ENCODE results near the gene MAGI1. TPM values are rescaled to one million over a fixed set of nuclear protein-coding genes. Genes with fewer than 3 reads are reported as not detected.
"Not testable (repeated sequence)": the region's sequence is repeated elsewhere in the genome, so short reads cannot be mapped to it uniquely, and the experiment has no call there.

Gene MAGI1
- total RNA-seq, 1 donor from 2014 or later = 5.0 TPM

DNA sequence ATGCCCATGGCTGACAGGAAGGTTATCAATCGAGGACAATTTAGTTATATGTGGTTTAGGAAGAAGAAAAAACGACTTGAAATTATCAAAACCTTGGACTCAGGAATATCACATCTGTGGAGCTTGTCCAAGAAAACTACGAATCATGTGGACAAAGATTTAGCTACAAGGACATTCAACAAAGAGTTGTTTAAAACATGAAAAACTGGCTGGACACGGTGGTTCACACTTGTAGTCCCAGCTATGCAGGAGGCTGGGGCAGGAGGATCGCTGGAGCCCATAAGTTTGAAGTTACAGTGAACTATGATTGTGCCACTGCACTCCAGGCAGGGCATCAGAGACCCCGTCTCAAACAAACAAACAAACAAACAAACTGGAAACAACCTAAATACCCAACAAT is 142.4 kb downstream of the MAGI1 start:
- H3K27me3 ChIP-seq (ENCODE audit: control insufficient read depth, insufficient read depth, low read length) = no peaks in the 10 kb centered on the region
- no peak for DNase-seq (ENCODE audit: low read depth)
- no peak overlapping the region for H3K4me3 ChIP-seq (ENCODE audit: low read depth, low read length)
- FAIRE-seq = no peak
- TF ChIP-seq, protein P1, sequence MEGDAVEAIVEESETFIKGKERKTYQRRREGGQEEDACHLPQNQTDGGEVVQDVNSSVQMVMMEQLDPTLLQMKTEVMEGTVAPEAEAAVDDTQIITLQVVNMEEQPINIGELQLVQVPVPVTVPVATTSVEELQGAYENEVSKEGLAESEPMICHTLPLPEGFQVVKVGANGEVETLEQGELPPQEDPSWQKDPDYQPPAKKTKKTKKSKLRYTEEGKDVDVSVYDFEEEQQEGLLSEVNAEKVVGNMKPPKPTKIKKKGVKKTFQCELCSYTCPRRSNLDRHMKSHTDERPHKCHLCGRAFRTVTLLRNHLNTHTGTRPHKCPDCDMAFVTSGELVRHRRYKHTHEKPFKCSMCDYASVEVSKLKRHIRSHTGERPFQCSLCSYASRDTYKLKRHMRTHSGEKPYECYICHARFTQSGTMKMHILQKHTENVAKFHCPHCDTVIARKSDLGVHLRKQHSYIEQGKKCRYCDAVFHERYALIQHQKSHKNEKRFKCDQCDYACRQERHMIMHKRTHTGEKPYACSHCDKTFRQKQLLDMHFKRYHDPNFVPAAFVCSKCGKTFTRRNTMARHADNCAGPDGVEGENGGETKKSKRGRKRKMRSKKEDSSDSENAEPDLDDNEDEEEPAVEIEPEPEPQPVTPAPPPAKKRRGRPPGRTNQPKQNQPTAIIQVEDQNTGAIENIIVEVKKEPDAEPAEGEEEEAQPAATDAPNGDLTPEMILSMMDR (IDR thresholded peaks at IDR 0.05; ENCODE audit: insufficient read depth, low read length, severe bottlenecking) = no peak
- no peaks in the 10 kb centered on the region for H3K36me3 ChIP-seq (ENCODE audit: control insufficient read depth, insufficient read depth, low read length)

- TF ChIP-seq, protein P1 (IDR thresholded peaks at IDR 0.05; ENCODE audit: insufficient read depth, low read length, severe bottlenecking) = no peak
- H3K27me3 ChIP-seq (ENCODE audit: control insufficient read depth, insufficient read depth, low read length) = no peaks in the 10 kb centered on the region
- FAIRE-seq (peak; percentile 50), DNase-seq (ENCODE audit: low read depth) (peak; percentile 77)
- no peaks in the 10 kb centered on the region for H3K36me3 ChIP-seq (ENCODE audit: control insufficient read depth, insufficient read depth, low read length)
- no peak overlapping the region for H3K4me3 ChIP-seq (ENCODE audit: low read depth, low read length)
Measured at GRCh38 chr3:65894679-65895453, 143.9 kb downstream of the MAGI1 start.

- no peak for FAIRE-seq
- TF ChIP-seq, protein P1 (IDR thresholded peaks at IDR 0.05; ENCODE audit: insufficient read depth, low read length, severe bottlenecking) = no peak
- H3K27me3 ChIP-seq (ENCODE audit: control insufficient read depth, insufficient read depth, low read length) = no peaks in the 10 kb centered on the region
Measured at GRCh38 chr3:65894126-65894525, 144.6 kb downstream of the MAGI1 start.

GRCh38 chr3:65893631-65894030 is 145.1 kb downstream of the MAGI1 start:
- Histone ChIP-seq H3K36me3 (ENCODE audit: control insufficient read depth, insufficient read depth, low read length) (no peaks in the 10 kb centered on the region), H3K27me3 (ENCODE audit: control insufficient read depth, insufficient read depth, low read length) (no peaks in the 10 kb centered on the region), H3K4me3 (ENCODE audit: low read depth, low read length) (no peak overlapping the region)
- peak; percentile 12 for DNase-seq (ENCODE audit: low read depth)
- no peak for FAIRE-seq
- TF ChIP-seq, protein P1 (IDR thresholded peaks at IDR 0.05; ENCODE audit: insufficient read depth, low read length, severe bottlenecking) = no peak

More at GRCh38 chr3:65894126-65894525, 144.6 kb downstream of the MAGI1 start:
- Histone ChIP-seq H3K36me3 (ENCODE audit: control insufficient read depth, insufficient read depth, low read length) (no peaks in the 10 kb centered on the region), H3K4me3 (ENCODE audit: low read depth, low read length) (no peak overlapping the region)
- DNase-seq (ENCODE audit: low read depth) = no peak

- not testable (repeated sequence) for DNase-seq (ENCODE audit: low read depth); H3K36me3 ChIP-seq (ENCODE audit: control insufficient read depth, insufficient read depth, low read length); H3K4me3 ChIP-seq (ENCODE audit: low read depth, low read length); H3K27me3 ChIP-seq (ENCODE audit: control insufficient read depth, insufficient read depth, low read length); FAIRE-seq
Measured at GRCh38 chr3:65891477-65891876, 147.2 kb downstream of the MAGI1 start.

- H3K27me3 ChIP-seq (ENCODE audit: control insufficient read depth, insufficient read depth, low read length) = no peaks in the 10 kb centered on the region
- FAIRE-seq = no peak
- TF ChIP-seq, protein P1 (IDR thresholded peaks at IDR 0.05; ENCODE audit: insufficient read depth, low read length, severe bottlenecking) = no peak
- H3K4me3 ChIP-seq (ENCODE audit: low read depth, low read length) = no peak overlapping the region
- no peak for DNase-seq (ENCODE audit: low read depth)
- no peaks in the 10 kb centered on the region for H3K36me3 ChIP-seq (ENCODE audit: control insufficient read depth, insufficient read depth, low read length)
Measured at GRCh38 chr3:65890328-65890727, 148.4 kb downstream of the MAGI1 start.

All from bronchial epithelial cell (primary cell).